NOMO-1 (cell line): Measurements from ENCODE around the gene RUFY1.
"Not testable (repeated sequence)": the region's sequence is repeated elsewhere in the genome, so short reads cannot be mapped to it uniquely, and the experiment has no call there.

Source experiments
- DNase-seq, 2 experiments: peaks; one replicate each; lab custom pipeline; 2025; ENCODE audit not compliant: unreplicated experiment in 2 of 2; lab: John Stamatoyannopoulos, UW

RUFY1 gene, protein sequence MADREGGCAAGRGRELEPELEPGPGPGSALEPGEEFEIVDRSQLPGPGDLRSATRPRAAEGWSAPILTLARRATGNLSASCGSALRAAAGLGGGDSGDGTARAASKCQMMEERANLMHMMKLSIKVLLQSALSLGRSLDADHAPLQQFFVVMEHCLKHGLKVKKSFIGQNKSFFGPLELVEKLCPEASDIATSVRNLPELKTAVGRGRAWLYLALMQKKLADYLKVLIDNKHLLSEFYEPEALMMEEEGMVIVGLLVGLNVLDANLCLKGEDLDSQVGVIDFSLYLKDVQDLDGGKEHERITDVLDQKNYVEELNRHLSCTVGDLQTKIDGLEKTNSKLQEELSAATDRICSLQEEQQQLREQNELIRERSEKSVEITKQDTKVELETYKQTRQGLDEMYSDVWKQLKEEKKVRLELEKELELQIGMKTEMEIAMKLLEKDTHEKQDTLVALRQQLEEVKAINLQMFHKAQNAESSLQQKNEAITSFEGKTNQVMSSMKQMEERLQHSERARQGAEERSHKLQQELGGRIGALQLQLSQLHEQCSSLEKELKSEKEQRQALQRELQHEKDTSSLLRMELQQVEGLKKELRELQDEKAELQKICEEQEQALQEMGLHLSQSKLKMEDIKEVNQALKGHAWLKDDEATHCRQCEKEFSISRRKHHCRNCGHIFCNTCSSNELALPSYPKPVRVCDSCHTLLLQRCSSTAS

DNA sequence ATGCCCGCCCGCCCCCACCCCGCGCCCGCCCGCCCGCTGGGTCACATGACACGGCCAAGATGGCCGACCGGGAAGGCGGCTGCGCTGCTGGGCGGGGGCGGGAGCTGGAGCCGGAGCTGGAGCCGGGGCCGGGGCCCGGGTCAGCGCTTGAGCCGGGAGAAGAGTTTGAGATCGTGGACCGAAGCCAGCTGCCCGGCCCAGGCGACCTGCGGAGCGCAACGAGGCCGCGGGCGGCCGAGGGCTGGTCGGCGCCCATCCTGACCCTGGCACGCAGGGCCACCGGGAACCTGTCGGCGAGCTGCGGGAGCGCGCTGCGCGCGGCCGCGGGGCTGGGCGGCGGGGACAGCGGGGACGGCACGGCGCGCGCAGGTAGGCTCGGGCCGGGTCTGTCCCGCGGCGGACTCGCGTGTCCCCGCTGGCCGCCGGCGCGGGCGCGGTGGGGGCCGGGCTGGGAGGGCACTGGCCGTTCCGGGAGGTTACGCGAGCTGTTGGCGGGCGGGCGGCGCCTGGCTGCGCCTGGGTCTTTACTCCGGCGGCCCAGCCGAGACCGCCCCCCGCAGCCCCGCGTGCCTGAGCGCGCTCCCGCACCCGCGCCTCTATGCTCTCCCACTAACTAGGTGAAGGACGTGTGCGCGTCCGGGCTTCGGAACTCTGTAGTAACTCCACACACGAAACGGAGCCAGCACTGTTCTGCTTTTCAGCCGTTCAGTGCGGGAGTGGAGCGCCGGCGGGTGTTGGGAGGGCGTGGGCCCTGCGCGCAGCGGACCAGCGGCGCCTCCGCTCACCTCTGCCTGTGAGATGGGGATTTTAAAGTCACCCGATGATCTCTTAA is at the start of gene RUFY1:
Gene RUFY1 (plus strand): TSS at position 44 of the 832 bp plus-strand sequence. CDS start 16 bp downstream, at position 60.
- DNase-seq, result peak; percentile 67 to 74

DNA sequence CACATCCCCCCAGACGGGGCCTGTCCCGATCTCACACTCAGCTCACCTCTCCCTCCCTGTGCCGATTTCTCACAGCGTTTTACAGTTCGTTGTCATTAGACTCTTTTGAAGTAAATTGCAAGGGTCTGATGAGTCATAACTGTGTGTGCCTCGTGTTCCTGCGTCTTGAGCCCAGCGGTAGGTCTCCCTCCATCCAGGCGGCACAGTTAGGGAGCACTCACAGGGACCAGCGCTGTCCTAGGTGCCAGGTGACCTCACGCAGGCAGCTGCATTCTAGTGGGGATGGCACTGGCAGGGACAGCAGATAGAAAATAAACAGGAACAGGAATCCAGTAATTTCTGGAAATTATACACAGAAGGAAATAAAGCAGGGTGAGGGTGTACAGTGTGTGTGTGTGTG is 48.4 kb upstream of the RUFY1 start:
- DNase-seq, result not testable (repeated sequence)

DNA sequence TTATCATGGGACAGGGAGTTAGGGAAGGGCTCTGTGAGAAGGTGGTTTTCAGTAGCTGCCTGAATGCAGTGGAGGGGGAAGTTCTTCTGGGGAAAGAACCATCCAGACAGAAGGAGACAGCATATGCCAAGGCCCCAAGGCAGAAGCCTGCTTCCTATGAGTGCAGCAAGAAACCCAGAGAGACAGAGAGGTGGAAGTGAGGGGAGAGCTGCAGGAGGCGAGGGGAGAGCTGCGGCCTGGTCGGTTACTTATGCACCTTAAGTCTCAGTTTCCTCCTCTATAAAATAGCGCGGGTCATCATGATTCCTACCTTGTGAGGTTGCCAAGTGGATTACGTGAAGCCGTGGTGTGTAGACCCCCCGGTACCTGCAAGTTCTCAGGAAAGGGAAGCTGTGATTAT is 47.9 kb upstream of the RUFY1 start:
- not testable (repeated sequence) for DNase-seq

DNA sequence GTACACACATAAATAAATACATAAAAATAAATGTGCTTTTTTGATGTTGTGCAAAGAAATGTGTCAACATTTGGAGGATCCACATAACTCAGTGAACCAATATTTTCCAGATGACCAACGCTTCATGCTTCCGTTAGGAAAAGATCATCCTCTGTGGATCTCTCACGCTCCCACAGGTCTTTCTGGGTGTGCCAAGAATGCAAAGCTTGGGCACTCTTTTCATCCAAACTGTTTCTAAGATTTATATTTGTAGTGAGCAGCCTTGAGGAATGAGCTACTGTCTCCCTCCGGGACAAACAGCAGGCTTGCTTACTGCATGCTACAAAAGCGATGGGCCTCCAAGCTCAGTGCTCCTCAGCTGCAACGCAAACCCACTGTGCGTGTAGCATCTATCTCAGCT is 46.2 kb upstream of the RUFY1 start:
- no peak for DNase-seq

DNA sequence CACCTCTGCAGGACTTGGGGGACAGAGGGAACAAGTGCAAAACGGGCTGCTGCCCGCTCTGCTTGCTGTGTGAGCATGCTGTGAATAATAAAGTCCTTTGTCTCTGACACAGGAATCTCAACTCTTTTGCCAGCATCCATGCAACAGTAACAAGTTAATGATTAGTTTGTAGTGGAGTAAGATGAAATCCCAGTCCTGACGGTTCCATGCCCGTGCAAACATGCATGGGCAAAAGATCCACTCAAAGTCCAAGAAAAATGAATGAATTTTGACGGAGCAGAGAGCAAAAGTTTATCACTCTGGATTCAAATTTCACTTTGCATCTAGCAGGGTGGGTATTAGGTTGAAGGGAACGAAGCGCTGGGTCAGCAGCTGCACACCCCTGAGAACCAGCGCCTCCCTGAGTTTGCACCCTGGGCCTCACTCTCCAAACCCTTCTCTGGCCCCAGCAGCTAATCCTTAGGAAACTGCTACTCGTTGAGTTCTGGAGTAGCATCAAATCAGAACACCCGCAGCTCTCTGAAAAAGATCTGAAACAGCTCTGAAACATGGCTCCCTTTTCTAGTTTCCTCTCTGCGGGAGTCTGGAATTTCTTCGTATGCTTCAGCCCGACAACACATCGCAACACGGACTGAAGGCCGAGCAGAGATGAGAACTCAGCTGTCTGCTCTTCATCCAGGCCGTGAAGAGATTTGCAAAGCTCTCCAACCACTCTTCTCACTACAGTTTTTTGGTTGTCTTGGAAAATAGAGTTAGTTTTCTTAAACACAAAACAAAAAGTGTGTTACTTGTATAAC is 45.6 kb upstream of the RUFY1 start:
- no peak for DNase-seq

DNA sequence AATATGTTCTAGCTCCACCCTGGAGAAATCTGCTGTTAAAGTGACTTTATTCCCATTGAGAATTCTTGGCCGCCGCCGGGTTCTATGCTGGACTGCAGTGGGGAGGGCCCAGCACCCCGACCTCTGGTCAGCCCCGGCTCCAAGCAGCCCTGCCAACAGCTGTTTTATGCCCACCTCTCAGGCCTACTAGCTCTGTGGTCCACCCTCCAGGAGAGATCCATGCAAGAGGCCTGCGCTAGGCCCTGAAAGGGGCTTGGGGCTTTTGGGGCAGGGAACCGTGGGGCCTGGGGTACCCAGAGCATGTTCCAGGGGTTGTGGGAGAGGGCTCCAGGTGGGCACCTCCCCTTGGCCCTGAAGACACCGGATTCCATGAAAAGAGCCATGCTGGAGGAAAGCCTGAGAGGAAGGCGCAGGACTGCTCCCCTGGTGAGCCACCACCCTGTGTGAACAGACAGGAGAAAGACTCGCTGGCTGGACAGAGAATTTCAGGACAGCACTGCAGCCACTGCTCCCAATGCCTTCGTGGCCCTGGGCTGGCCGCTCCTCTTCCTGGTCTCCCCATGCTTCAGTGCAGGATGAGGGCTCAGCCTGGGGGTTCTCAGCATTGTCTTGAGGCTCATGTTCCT is 44.6 kb upstream of the RUFY1 start:
- no peak for DNase-seq

DNA sequence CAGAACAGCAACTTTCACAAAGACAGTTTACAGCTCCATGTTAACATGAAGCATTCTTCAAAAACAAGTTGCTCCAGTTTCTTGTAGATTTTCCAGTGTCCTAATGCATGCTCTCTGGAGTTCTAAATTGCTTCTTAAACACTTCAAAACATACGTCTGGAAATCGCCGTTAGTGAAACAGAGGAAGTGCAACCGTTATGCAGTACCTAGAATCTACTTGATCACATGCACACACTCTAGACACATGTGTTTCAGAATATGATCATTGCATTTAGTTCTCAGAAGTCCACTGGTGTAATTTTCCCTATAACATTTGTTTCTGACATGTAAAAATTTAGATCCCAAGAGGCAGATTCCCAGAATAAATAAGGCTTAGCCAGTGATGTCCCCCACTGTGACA is 41.1 kb upstream of the RUFY1 start:
- peak in 1 of 2 experiments; percentile 28 for DNase-seq

DNA sequence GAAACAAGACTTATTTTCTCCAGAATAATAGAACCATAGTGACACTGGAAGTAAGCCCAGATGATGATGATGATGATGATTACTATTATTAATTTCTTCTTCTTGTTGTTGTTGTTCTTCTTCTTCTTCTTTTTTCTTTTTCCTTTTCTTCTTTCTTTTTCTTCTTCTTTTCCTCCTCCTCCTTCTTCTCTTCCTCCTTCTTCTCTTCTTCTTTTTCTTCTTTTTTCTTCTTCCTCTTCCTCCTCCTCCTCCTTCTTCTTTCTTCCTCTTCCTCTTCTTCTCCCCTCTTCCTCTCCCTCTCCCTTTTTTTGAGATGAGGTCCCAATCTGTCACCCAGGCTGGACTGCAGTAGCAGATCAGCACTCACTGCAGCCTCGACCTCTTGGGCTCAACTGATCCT is 40.5 kb upstream of the RUFY1 start:
- no peak for DNase-seq

DNA sequence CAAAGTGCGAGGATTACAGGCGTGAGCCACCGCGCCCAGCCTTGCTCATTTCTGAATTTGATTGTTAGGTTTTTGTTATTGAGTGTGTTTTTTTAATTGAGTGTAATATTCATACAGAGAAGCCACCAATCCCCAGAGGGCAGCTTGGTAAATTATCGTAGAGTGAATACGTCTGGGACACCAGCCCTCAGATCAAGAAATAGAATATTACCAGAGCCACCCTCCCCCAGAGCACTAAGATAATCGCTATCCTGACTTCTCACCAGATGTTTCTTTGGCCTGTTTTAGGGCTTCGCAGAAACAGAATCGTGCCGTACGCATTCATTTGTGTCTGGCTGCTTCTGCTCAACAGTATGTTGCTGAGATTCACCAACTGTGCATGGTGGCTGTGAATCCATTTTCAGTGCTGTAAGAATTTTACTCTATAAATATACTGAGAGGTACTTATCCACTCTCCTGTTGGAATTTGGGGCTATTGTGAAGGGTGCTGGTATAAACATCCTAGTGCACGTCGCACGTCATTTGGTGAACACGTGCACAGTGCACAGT is 37.8 kb upstream of the RUFY1 start:
- DNase-seq, result no peak

DNA sequence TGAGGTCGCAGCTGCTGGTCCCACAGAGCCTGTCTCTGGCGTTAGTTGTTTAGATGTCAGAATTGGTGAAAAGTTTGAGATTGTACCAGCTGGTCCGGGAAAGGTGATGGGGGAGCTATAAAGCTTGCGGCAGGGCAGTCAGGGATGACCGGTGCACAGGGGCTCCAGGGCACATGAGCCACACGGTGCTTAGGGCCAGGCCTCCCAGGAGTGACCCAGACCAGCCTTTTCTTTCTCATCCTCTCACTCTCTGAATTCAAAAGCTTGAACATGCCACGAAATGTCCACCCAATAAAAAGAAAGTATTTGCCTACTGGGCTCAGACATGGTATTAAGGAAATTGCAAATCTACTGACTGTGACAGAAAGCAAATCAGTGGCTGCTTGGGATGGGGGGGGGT is 34.9 kb upstream of the RUFY1 start:
- not testable (repeated sequence) for DNase-seq

DNA sequence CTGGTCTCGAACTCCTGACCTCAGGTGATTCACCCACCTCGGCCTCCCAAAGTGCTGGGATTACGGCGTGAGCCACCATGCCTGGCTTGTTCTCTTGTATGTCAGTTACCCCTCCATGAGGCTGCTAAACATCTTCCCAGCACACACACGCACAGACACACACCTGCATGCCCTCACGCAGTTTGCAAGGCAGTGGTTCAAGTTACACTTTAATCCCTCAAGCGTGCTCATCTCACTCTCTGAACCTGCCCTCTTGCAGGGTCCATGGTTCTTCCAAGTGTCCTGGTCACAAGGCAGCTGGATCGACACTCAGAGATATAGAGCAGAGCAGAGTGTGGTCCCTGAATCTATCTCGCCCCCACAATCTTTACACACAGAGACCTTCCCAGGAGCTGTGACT is 34.1 kb upstream of the RUFY1 start:
- DNase-seq, result no peak

DNA sequence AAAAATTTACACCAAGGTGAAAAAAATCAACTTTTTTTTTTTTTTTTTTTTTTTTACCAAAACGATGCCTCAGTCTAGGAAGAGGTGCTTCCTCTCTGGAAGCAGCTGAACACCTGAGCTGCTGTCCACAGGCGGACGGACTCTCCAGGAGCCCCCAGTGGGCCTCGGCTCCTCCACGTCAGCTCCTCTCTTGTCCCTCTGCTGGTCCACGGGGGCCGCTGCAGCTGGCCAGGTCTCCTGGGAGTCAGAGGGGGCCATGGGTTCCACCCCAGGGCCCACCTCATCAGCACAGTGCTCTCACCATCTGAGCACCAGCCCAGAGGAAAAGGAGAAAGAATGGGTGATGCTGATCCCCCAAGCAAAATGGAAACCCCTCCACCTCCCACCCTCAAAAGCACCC is 32.6 kb upstream of the RUFY1 start:
- DNase-seq, result not testable (repeated sequence)

DNA sequence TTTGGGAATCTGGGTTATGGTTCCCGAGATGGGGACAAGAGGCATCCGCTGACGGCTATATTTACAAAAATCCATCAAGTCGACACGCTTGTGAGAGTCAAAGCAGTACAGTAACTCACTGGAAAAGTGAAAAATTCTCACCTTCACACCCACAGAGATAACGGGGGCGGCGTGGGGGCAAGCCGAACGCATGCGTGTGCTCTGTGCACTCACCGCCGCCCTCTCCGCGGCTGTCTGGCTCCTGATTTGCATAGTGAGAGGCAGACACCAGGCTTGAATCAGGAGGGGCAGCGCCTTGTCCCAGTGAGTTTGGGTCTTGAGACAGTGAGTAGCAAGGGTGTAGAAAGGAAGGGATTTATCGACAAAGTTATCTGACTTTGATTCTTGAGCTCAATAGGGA is 32.0 kb upstream of the RUFY1 start:
- not testable (repeated sequence) for DNase-seq

DNA sequence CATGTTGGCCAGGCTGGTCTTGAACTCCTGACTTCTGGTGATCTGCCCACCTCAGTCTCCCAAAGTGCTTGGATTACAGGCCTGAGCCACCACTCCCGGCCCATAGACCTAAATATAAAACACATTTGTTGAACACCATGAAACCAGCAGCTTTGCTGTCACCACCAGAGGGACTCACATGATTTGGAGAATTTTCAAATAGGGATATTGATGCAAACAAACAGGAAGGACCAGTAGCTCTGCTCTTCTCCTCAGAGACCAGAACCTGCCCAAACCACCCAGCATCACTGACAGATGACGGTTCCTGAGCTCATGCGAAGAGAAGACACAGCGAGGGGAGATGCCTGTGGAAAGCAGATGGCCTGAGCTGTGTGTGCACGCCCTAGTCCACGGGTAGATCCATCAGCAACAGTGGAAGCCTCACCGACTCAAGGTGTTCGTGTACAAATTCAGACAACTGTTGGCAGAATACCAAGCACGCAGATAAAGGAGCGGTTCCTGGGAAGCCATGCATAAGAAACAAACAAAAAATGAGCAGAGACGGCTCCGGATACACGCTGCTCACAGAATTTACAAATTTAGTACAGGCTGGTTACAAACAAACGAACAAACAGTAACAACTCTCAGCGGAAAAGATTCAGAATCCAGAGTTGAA is 30.8 kb upstream of the RUFY1 start:
- DNase-seq, result not testable (repeated sequence)

DNA sequence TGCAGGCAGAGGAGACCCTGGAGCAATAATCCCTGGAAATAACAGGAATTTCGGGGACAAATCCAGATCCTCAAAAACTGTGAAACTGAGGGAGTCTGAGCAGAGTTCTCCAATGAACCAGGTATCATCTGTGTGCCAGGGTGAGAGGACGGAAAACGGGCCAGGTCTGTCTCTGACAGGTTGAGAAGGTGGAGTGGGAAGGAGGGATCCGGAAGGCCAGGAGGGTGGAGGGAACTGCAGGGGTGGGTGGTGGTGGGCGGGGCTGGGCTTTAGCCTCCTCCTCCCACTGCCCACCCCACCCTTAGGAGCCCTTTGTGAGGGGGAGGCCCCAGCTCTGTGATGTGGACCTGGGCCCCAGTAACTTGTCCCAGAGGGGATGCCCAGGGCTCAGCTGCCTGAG is 28.2 kb upstream of the RUFY1 start:
- DNase-seq, result not testable (repeated sequence)

DNA sequence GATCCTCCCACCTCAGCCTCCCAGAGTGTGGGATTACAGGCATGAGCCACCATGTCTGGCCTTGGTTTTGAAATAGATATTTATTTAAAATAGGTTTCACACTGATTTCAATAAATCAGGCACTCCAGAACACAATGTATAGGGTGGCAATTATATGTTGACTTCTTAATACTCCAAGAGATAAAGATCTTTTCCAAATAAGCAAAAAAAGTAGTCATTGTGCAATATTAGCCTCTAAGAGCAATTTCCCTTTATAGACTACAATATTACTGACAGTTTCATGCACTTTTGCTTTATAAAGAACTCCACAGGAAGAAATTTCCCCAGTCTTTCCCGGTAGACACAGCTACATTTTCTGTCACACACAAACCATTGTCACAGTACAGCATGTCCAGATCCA is 23.4 kb upstream of the RUFY1 start:
- no peak for DNase-seq

DNA sequence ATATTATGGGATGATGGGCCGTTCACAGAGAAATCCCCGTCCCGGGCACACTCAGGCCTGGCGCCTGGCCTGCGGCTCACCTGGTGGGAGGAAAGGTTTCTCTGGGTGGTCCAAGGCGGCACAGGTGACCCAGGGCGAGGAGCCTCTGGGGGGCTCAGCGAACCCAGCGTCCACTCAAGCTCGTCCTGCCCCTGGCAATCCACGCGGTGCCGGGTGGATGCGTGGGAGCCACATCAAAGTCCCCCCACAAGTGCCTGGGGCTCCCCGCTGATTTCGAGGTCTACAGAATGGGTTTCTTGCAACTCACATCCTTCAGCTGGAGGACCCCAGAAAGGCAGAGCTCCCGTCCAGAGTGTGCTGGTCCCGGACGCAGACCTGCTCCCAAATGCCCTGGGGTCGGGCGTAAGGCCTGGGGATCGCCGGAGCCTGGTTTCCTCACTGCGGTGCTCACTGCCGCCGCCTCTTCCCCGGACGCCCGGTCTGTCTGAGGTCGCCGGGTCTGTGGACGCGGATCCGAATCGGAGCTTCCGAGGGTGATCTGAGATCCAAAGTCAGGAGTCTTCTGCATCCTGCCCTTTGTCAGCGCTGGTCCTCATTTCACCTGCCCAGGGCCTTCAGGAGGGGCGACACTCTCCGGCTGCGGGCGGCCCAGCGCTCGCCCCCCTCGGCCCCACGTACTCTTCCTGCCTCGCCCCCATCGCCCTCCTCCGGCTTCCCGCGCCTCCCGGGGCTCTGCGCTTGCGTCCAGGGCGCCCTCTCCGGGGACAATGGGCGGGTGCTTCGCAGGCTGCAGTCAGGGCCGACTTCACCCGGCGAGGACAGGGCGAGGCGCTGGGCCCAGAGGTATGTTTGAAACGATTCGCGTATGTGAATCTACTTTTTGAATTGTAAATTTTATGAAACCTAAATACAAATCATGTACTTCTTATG is 20.0 kb upstream of the RUFY1 start:
- peak in 1 of 2 experiments; percentile 30 for DNase-seq

DNA sequence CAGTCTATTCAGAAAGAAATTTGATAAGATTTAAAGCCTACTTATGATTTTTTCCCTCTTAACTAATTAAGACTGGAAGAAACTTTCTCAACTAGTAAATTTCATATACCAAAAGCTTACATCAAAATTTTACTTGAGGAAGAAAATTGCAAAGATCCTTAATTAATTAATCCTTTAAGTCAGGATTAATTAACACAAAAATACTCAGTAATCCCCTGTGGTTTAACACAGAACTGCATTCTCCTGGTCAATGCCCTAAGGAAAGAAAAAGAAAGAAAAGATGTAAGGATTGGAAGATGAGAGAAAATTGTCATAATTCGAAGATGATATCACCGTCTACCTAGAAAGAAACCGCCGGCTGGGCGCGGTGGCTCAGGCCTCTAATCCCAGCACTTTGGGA is 17.3 kb upstream of the RUFY1 start:
- no peak for DNase-seq
